K562 (cell line): ENCODE measurements around the gene KLHL22. TPM values are rescaled to one million over a fixed set of nuclear protein-coding genes. Genes with fewer than 3 reads are reported as not detected.

ENCODE experiments used
- FOXK1 ChIP-seq: sonication (generic); formaldehyde crosslinking; IDR thresholded peaks from 2 replicates; pipeline ENCODE4 v1.8.0; 2022; ENCODE audit warnings: missing genetic modification reagents, mild to moderate bottlenecking, borderline replicate concordance
- GATA2 ChIP-seq: sonication (generic); formaldehyde crosslinking; IDR thresholded peaks from 2 replicates; pipeline ENCODE4 v1.4.0; 2020; ENCODE audit warnings: mild to moderate bottlenecking, missing genetic modification reagents
- JUND ChIP-seq, 2 experiments: IDR thresholded peaks; 2 replicates in 1 of 2; 3 replicates in 1 of 2; pipeline ENCODE4 v1.6.1; 2011; ENCODE audit warnings: borderline replicate concordance in 2 of 2, low read depth in 2 of 2, low read length in 2 of 2, improper control_type of control experiment in 1 of 2, missing biosample characterization in 1 of 2, missing genetic modification characterization in 1 of 2, missing genetic modification reagents in 1 of 2
- MTA1 ChIP-seq: fragments of 450-650 bp; IDR thresholded peaks from 2 replicates; pipeline ENCODE4 v1.6.1; 2017; ENCODE audit warnings: borderline replicate concordance
- PTBP1 ChIP-seq: fragments of 200-400 bp; formaldehyde crosslinking; IDR thresholded peaks from 2 replicates; pipeline ENCODE4 v1.6.1; 2017; ENCODE audit warnings: low read depth, low read length
- SIN3A ChIP-seq, 2 experiments: fragments of 150-350 bp in 1 of 2; IDR thresholded peaks; 2 replicates each; pipeline ENCODE4 v1.6.1; 2011 to 2016; ENCODE audit warnings: borderline replicate concordance in 2 of 2, low read depth in 2 of 2, low read length in 2 of 2, mild to moderate bottlenecking in 2 of 2, moderate library complexity in 2 of 2; ENCODE audit not compliant: control insufficient read depth in 1 of 2
- TBP ChIP-seq: optimal IDR thresholded peaks from 2 replicates; pipeline ENCODE3; 2011; ENCODE audit warnings: low read depth, low read length, improper control_type of control experiment
- ZNF121 ChIP-seq: sonication (generic); formaldehyde crosslinking; conservative IDR thresholded peaks from 2 replicates; pipeline ENCODE4 v1.8.0; 2022; ENCODE audit warnings: missing genetic modification reagents
- ZNF184 ChIP-seq: sonication (generic); formaldehyde crosslinking; IDR thresholded peaks from 2 replicates; pipeline ENCODE4 v1.5.0; 2020; ENCODE audit warnings: missing genetic modification reagents
- ZNF3 ChIP-seq: fragments of 250-450 bp; sonication (Bioruptor Pico); IDR thresholded peaks from 2 replicates; pipeline ENCODE4 v1.5.0; 2021; ENCODE audit warnings: mild to moderate bottlenecking, moderate library complexity
- ZNF407 ChIP-seq: fragments of 450-650 bp; IDR thresholded peaks from 2 replicates; pipeline ENCODE4 v1.6.1; 2016; ENCODE audit warnings: low read depth
- ZNF551 ChIP-seq: fragments of 250-450 bp; sonication (Bioruptor Pico); IDR thresholded peaks from 2 replicates; pipeline ENCODE4 v1.5.0; 2021; ENCODE audit warnings: mild to moderate bottlenecking, moderate library complexity
- ZSCAN32 ChIP-seq: fragments of 450-650 bp; formaldehyde crosslinking; IDR thresholded peaks from 2 replicates; pipeline ENCODE4 v1.4.0; 2020; ENCODE audit warnings: mild to moderate bottlenecking, moderate library complexity
- polyA plus RNA-seq, 8 experiments: library from polyadenylated mRNA; depleted of rRNA in 4 of 8; stranded (reverse) in 5 of 8; unstranded in 3 of 8; fragments of >200 nt; fragmentation: Nextera tagmentation in 2 of 8; fragmentation: Illumina TruSeq in 1 of 8; extraction: Ambion mirVana in 2 of 8; extraction: Trizol in 1 of 8; gene quantifications; 2 replicates each; pipeline versions ENCODE4 v1.2.1 to v1.2.3, GENCODE V29; 2011 to 2014; ENCODE audit warnings: inconsistent platforms in 1 of 8, missing spikeins in 1 of 8
- total RNA-seq, 7 experiments: library from RNA; depleted of rRNA in 6 of 7; stranded (reverse); fragments of >200 nt in 6 of 7; fragmentation: Illumina TruSeq in 2 of 7; extraction: Trizol in 2 of 7; gene quantifications; 2 replicates each; pipeline versions ENCODE4 v1.2.1 to v1.2.3, GENCODE V29; 2011 to 2021; ENCODE audit warnings: low replicate concordance in 1 of 7
- TF ChIP-seq, protein P1 (sequence below): IDR thresholded peaks from 3 replicates; pipeline ENCODE4 v1.6.1; 2011; ENCODE audit warnings: borderline replicate concordance, mild to moderate bottlenecking; ENCODE audit not compliant: insufficient read length, insufficient read depth
- TF ChIP-seq, protein P2 (sequence below): fragments of 250-450 bp; sonication (Bioruptor Pico); IDR thresholded peaks from 2 replicates; pipeline ENCODE4 v1.5.1; 2021; ENCODE audit warnings: mild to moderate bottlenecking

KLHL22 gene
- total and polyA plus RNA-seq, 9 of the 15 experiments (the other 6 are each of a cell fraction or from before 2014, with no cell fraction given), result 1.3 to 25.6 (median 15.2) TPM

GRCh38 chr22:20423906-20424551 is 71.6 kb downstream of the KLHL22 start (continued):
- TF ChIP-seq, protein P1, sequence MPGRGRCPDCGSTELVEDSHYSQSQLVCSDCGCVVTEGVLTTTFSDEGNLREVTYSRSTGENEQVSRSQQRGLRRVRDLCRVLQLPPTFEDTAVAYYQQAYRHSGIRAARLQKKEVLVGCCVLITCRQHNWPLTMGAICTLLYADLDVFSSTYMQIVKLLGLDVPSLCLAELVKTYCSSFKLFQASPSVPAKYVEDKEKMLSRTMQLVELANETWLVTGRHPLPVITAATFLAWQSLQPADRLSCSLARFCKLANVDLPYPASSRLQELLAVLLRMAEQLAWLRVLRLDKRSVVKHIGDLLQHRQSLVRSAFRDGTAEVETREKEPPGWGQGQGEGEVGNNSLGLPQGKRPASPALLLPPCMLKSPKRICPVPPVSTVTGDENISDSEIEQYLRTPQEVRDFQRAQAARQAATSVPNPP, result no peak
- TF ChIP-seq ZNF407 (no peak), MTA1 (no peak), ZNF551 (no peak), ZNF3 (no peak), ZNF121 (no peak), SIN3A (IDR thresholded peaks at IDR 0.05; ENCODE audit: borderline replicate concordance in 2 of 2, control insufficient read depth in 1 of 2, low read depth in 2 of 2, low read length in 2 of 2) (no peak), JUND (IDR thresholded peaks at IDR 0.05; ENCODE audit: borderline replicate concordance, low read depth, low read length) (no peak), JUND (tag; IDR thresholded peaks at IDR 0.05; ENCODE audit: borderline replicate concordance, low read depth, low read length) (no peak), GATA2 (no peak), ZSCAN32 (CRISPR knock-in tag) (0 out of 2 replicates have a peak, but pooled peaks have one; percentile 22), ZNF184 (CRISPR knock-in tag) (no peak), TBP (no peak), FOXK1 (CRISPR knock-in tag) (no peak), PTBP1 (no peak)
- TF ChIP-seq, protein P2, sequence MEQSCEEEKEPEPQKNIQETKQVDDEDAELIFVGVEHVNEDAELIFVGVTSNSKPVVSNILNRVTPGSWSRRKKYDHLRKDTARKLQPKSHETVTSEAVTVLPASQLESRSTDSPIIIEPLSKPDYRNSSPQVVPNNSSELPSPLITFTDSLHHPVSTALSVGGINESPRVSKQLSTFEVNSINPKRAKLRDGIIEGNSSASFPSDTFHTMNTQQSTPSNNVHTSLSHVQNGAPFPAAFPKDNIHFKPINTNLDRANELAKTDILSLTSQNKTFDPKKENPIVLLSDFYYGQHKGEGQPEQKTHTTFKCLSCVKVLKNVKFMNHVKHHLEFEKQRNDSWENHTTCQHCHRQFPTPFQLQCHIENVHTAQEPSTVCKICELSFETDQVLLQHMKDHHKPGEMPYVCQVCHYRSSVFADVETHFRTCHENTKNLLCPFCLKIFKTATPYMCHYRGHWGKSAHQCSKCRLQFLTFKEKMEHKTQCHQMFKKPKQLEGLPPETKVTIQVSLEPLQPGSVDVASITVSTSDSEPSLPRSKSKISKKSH (CRISPR knock-in tag), result no peak
